GM12875 (cell line): ENCODE data around the gene PGBD1.

ENCODE experiments used
- H3K4me3 ChIP-seq: one replicate; pipeline ENCODE4 v1.5.1; 2011; ENCODE audit warnings: low read depth, low read length, control low read depth
- TF ChIP-seq, protein P1 (sequence below): IDR thresholded peaks from 2 replicates; pipeline ENCODE4 v1.5.1; 2011; ENCODE audit warnings: low read depth, mild to moderate bottlenecking, control low read depth, inconsistent platforms, low read length, moderate library complexity, borderline replicate concordance; ENCODE audit not compliant: insufficient read depth

PGBD1 gene

GRCh38 chr6:28245206-28245941 lies 36.0 kb upstream of the PGBD1 start:
- H3K4me3 ChIP-seq = no peak overlapping the region
- TF ChIP-seq, protein P1, sequence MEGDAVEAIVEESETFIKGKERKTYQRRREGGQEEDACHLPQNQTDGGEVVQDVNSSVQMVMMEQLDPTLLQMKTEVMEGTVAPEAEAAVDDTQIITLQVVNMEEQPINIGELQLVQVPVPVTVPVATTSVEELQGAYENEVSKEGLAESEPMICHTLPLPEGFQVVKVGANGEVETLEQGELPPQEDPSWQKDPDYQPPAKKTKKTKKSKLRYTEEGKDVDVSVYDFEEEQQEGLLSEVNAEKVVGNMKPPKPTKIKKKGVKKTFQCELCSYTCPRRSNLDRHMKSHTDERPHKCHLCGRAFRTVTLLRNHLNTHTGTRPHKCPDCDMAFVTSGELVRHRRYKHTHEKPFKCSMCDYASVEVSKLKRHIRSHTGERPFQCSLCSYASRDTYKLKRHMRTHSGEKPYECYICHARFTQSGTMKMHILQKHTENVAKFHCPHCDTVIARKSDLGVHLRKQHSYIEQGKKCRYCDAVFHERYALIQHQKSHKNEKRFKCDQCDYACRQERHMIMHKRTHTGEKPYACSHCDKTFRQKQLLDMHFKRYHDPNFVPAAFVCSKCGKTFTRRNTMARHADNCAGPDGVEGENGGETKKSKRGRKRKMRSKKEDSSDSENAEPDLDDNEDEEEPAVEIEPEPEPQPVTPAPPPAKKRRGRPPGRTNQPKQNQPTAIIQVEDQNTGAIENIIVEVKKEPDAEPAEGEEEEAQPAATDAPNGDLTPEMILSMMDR = no peak

DNA sequence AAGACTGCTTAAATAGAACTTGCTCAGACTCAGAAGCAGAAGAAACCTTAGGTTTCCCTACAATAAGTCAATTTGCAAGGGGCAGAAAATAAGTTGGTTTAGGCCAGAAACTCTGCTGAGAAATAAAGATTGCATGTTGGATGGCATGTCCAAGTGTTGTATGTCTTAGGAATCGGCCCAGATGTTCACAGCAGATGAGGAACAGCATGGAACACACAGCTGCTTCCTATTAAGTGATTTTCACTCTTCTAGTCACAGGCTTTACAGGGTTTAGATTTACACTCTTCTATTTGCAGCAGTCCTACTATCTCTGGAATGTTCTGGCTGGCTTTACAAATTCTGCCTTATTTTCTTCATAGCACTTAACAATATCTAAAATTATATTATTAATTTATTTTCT lies 32.5 kb upstream of the PGBD1 start:
- TF ChIP-seq, protein P1 = no peak
- no peak overlapping the region for H3K4me3 ChIP-seq

- H3K4me3 ChIP-seq = no peak overlapping the region
- TF ChIP-seq, protein P1 = no peak
Measured at GRCh38 chr6:28250747-28251146, 30.6 kb upstream of the PGBD1 start.

GRCh38 chr6:28251661-28252008 lies 29.7 kb upstream of the PGBD1 start:
- TF ChIP-seq, protein P1 = no peak

GRCh38 chr6:28252009-28252975 lies 29.1 kb upstream of the PGBD1 start, which contains the start of gene ZKSCAN4:
Gene ZKSCAN4 (minus strand): TSS chr6:28252269. CDS start chr6:28251980, 289 bp downstream.
- H3K4me3 ChIP-seq = peak within 1 kb of the TSS; percentile 63

More at GRCh38 chr6:28251661-28252008, 29.7 kb upstream of the PGBD1 start:
- peak overlapping the region; percentile 63 for H3K4me3 ChIP-seq

GRCh38 chr6:28254121-28254519 lies 27.3 kb upstream of the PGBD1 start:
- TF ChIP-seq, protein P1 = no peak
- H3K4me3 ChIP-seq = no peak overlapping the region

More at GRCh38 chr6:28252009-28252975, 29.1 kb upstream of the PGBD1 start, which contains the start of gene ZKSCAN4:
- TF ChIP-seq, protein P1 = no peak
